ENCODE measurements around the gene PRKRA.

DNA sequence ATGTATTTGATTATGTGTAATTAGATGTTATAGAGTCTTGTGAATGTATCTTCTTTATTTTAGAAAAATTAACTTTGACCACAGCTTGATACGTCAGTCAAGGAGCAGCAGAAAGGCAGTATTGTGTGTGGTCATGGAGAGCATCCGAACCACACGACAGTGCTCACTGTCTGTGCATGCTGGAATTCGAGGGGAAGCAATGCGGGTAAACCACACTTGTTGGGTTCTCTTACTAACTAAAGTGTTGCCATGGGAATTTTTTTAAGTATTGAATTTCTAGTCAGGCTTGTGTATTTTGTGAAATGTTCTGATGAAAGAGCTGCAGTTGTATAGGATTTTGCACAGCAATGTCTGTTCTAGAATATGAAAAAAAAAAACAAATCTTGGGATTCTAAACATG, 5.0 kb upstream of the PRKRA start:
- TF ChIP-seq, protein P1, sequence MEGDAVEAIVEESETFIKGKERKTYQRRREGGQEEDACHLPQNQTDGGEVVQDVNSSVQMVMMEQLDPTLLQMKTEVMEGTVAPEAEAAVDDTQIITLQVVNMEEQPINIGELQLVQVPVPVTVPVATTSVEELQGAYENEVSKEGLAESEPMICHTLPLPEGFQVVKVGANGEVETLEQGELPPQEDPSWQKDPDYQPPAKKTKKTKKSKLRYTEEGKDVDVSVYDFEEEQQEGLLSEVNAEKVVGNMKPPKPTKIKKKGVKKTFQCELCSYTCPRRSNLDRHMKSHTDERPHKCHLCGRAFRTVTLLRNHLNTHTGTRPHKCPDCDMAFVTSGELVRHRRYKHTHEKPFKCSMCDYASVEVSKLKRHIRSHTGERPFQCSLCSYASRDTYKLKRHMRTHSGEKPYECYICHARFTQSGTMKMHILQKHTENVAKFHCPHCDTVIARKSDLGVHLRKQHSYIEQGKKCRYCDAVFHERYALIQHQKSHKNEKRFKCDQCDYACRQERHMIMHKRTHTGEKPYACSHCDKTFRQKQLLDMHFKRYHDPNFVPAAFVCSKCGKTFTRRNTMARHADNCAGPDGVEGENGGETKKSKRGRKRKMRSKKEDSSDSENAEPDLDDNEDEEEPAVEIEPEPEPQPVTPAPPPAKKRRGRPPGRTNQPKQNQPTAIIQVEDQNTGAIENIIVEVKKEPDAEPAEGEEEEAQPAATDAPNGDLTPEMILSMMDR (IDR thresholded peaks at IDR 0.05): no peak
- no peak for TF ChIP-seq POLR2A (IDR thresholded peaks at IDR 0.05)
